ENCODE data around the gene WDR4. TPM values are rescaled to one million over a fixed set of nuclear protein-coding genes. Genes with fewer than 3 reads are reported as not detected.

WDR4 gene
- total and polyA plus RNA-seq, 9 of the 15 experiments (the other 6 are each of a cell fraction or from before 2014, with no cell fraction given): 5.4 to 95.4 (median 32.1) TPM

DNA sequence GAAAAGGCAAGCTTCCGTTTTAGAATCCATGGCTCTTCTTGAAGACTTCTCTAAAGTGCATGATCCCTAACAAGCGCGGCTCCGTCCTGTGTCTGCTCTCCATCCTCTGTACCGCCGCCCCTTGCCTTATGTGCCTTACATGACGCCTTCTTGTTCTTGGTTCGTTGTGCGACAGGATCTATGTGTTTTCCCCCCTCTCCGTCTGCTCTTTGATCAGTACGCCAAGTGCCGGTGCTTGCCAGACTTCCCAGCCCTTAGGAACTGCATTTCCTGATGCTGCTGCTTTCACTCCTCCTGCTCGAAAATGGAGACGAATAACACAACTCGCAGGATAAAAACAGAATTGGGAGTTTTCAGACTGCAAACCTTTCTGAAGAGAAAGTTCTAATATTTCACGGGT, 26.9 kb upstream of the WDR4 start:
- FAIRE-seq: no peak
- Histone ChIP-seq H3K4me3 (no peak overlapping the region), H3K27ac (ENCODE audit: extremely low read depth, low read depth, low read length) (no peak overlapping the region), H3K9me1 (ENCODE audit: control insufficient read depth, insufficient read depth, low read length) (peaks cover 4% of the 10 kb centered on the region), H2AFZ (ENCODE audit: low read depth, low read length) (no peak overlapping the region), H3K36me3 (ENCODE audit: control insufficient read depth, insufficient read depth, low read length) (peaks cover 95% of the 10 kb centered on the region), H3K79me2 (ENCODE audit: control insufficient read depth, insufficient read depth, low read length) (peaks cover 15% of the 10 kb centered on the region; the same call in 2 of the 3 replicates), H3K4me2 (ENCODE audit: insufficient read depth, low read length) (no peak overlapping the region), H4K20me1 (replicated peaks; ENCODE audit: control insufficient read depth, insufficient read depth, low read length) (no peaks in the 10 kb centered on the region), H3K27me3 (ENCODE audit: control insufficient read depth in 2 of 2, insufficient read depth in 2 of 2, low read length in 2 of 2) (no peaks in the 10 kb centered on the region), H3K9ac (ENCODE audit: insufficient read depth in 1 of 2, low read depth in 2 of 2, low read length in 2 of 2) (no peak overlapping the region; a peak in 1 of 4 replicates), H3K4me1 (replicated peaks in 1 of 2; ENCODE audit: control insufficient read depth in 2 of 2, insufficient read depth in 2 of 2, low read length in 2 of 2) (peaks cover 0 to 4% of the 10 kb centered on the region in 2 experiments; a peak in 1 of 5 replicates), H3K9me3 (replicated peaks; ENCODE audit: control insufficient read depth, insufficient read depth, low read depth, low read length) (no peaks in the 10 kb centered on the region)
- ChIA-PET POLR2A (interaction anchor here (1.1 kb wide), 1 partner anchor 13 kb away, joined by 4 read pairs; the partner anchor contains the start of gene NDUFV3), CTCF (ENCODE audit: low intra/inter-chr PET ratio) (no interaction called here)
- intact Hi-C loops (cut with micrococcal nuclease) (no loop called here), in situ Hi-C loops (cut with MboI) (loop anchor here (25.0 kb wide), 1 partner anchor 206 kb away; the partner anchor contains the start of gene U2AF1)
- no peak for DNase-seq (ENCODE audit: extremely low read depth in 1 of 4, low spot score in 3 of 4)
- ATAC-seq: no peak
- peak; percentile 26; the same call in 1 of the 2 replicates for TF ChIP-seq RBFOX2 (IDR thresholded peaks at IDR 0.05; ENCODE audit: low read depth, low read length)
- no peak for TF ChIP-seq NBN (IDR thresholded peaks at IDR 0.05; ENCODE audit: low read depth)
- BruUV-seq (replicated peaks): no TSS peak
- 98% methylated on average over 16 of the region's 16 CpGs for WGBS (ENCODE audit: insufficient coverage, low coverage, missing lambda C conversion rate)

GRCh38 chr21:42905195-42905594, 25.9 kb upstream of the WDR4 start:
- Histone ChIP-seq H2AFZ (ENCODE audit: low read depth, low read length) (no peak overlapping the region), H3K9me1 (ENCODE audit: control insufficient read depth, insufficient read depth, low read length) (peaks cover 4% of the 10 kb centered on the region), H3K4me3 (no peak overlapping the region), H3K36me3 (ENCODE audit: control insufficient read depth, insufficient read depth, low read length) (peaks cover 95% of the 10 kb centered on the region), H3K9ac (ENCODE audit: insufficient read depth in 1 of 2, low read depth in 2 of 2, low read length in 2 of 2) (no peak overlapping the region), H4K20me1 (replicated peaks; ENCODE audit: control insufficient read depth, insufficient read depth, low read length) (no peaks in the 10 kb centered on the region), H3K27ac (ENCODE audit: extremely low read depth, low read depth, low read length) (no peak overlapping the region), H3K27me3 (ENCODE audit: control insufficient read depth in 2 of 2, insufficient read depth in 2 of 2, low read length in 2 of 2) (no peaks in the 10 kb centered on the region), H3K9me3 (replicated peaks; ENCODE audit: control insufficient read depth, insufficient read depth, low read depth, low read length) (no peaks in the 10 kb centered on the region), H3K4me2 (ENCODE audit: insufficient read depth, low read length) (no peak overlapping the region), H3K79me2 (ENCODE audit: control insufficient read depth, insufficient read depth, low read length) (peaks cover 21% of the 10 kb centered on the region; the same call in 2 of the 3 replicates), H3K4me1 (replicated peaks in 1 of 2; ENCODE audit: control insufficient read depth in 2 of 2, insufficient read depth in 2 of 2, low read length in 2 of 2) (peaks cover 0 to 4% of the 10 kb centered on the region in 2 experiments; a peak in 1 of 5 replicates)
- intact Hi-C loops (cut with micrococcal nuclease): no loop called here
- BruUV-seq (replicated peaks): no TSS peak
- ChIA-PET CTCF (ENCODE audit: low intra/inter-chr PET ratio) (no interaction called here), POLR2A (no interaction called here)
- no peak for TF ChIP-seq THAP12 (CRISPR knock-in tag; IDR thresholded peaks at IDR 0.05)
- TF ChIP-seq TCF7 (IDR thresholded peaks at IDR 0.05; ENCODE audit: borderline replicate concordance): no peak
- no peak for TF ChIP-seq MNT (conservative IDR thresholded peaks at IDR 0.05)
- no peak for TF ChIP-seq POLR3A (IDR thresholded peaks at IDR 0.05; ENCODE audit: borderline replicate concordance, extremely low read depth, insufficient read depth, insufficient read length)
- TF ChIP-seq CREM (IDR thresholded peaks at IDR 0.05; ENCODE audit: low read depth): no peak
- TF ChIP-seq NFYB (IDR thresholded peaks at IDR 0.05; ENCODE audit: extremely low read depth, insufficient read length): no peak
- no peak for TF ChIP-seq MAFG (tag; conservative IDR thresholded peaks at IDR 0.05)
- no peak for TF ChIP-seq TAF7 (tag; IDR thresholded peaks at IDR 0.05)
- TF ChIP-seq ZNF57 (CRISPR knock-in tag; IDR thresholded peaks at IDR 0.05): no peak
- TF ChIP-seq ZNF316 (IDR thresholded peaks at IDR 0.05): no peak
- TF ChIP-seq ZFPM2 (CRISPR knock-in tag; IDR thresholded peaks at IDR 0.05): no peak
- TF ChIP-seq NR2F6 (CRISPR knock-in tag; IDR thresholded peaks at IDR 0.05): no peak
- 96% methylated on average over 8 of the region's 8 CpGs for WGBS (ENCODE audit: insufficient coverage, low coverage, missing lambda C conversion rate)
- in situ Hi-C loops (cut with MboI): loop anchor here (25.0 kb wide), 1 partner anchor 207 kb away; the partner anchor contains the start of gene U2AF1
- no peak for ATAC-seq
- no peak for DNase-seq (ENCODE audit: extremely low read depth in 1 of 4, low spot score in 3 of 4)
- FAIRE-seq: no peak
